SH-SY5Y (cell line): Measurements from ENCODE around the gene PTPRC.

Source experiments
- GATA2 ChIP-seq: IDR thresholded peaks from 2 replicates; pipeline ENCODE4 v1.6.1; 2011; ENCODE audit warnings: mild to moderate bottlenecking, low read depth, low read length
- GATA3 ChIP-seq: IDR thresholded peaks from 2 replicates; pipeline ENCODE4 v1.6.1; 2011; ENCODE audit warnings: low read depth, mild to moderate bottlenecking, low read length, moderate library complexity

The PTPRC gene

GRCh38 chr1:198643808-198644207, 5.0 kb downstream of the PTPRC start:
- TF ChIP-seq GATA2 = no peak
- no peak for TF ChIP-seq GATA3

DNA sequence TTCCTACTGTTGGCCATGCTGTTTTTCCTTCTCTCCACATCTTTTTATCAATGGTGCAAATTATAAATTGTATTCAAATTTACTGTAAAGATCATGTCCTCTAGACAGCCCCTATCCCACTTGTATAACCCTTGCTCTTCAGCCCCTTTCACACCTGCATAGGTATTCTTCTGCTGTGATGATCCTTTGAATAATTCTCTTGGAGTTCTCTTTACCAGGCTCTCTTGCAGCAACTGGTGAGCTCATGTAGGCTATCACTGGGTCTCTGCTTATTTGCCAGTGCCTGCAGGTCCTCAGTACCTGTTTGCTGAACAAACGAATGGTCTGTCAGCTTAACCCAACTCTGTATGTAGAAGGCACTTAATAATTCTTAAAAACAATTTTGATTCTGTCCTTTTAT, 8.2 kb downstream of the PTPRC start:
- TF ChIP-seq GATA2 = no peak
- TF ChIP-seq GATA3 = no peak

GRCh38 chr1:198648592-198648991, 9.8 kb downstream of the PTPRC start:
- TF ChIP-seq GATA2 (no peak), GATA3 (no peak)

DNA sequence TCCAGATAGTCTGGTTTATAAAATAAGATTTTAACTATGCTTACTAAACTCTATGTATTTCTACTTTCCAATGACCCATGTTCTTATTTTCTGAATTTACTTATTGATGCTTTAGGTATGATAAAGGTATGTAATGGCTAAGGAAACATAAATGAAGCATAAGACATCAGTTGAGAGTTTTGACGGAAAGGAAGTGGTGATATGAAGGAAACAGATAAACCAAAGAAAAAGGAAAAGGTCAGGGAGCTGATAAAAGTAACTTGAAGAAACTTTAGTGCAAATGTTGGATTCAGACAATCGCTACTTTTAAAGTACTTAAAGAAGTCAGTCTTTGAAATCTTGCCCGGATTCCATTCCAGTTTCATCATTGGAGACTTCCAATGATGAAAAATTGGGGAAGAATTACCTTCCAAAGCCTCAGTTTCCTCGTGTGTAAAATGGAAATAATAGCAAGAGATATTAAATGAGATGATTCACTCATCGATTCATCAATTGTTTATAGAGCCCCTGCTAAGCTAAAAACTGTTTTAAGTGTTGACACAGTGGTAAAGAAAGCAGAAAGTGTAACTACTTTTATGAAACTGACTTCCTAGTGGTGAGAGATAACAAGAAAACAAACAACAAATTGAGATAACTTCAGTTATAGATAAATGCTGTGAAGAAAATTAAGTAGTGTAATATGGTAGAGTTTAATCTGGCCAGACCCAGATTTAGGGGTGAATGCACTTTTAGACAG, 10.6 kb downstream of the PTPRC start:
- no peak for TF ChIP-seq GATA2
- TF ChIP-seq GATA3 = no peak

DNA sequence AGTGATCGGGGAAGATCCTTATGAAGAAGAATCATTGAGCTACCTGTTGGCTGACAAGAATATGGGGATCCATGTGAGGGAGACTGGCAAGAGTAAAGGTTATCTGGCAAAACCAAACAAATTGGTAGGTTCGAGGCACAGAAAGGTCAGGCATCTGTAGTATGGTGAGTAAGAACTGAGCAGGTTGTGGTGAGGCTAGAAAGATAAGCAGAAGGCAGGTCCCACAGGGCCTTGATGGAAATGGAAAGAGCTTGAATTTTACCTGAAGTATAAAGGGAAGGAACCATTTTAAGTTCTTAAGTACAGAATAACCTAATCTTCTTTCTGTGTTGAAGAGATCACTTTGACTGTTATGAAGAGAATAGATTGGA, 11.1 kb downstream of the PTPRC start:
- no peak for TF ChIP-seq GATA3
- TF ChIP-seq GATA2 = no peak

DNA sequence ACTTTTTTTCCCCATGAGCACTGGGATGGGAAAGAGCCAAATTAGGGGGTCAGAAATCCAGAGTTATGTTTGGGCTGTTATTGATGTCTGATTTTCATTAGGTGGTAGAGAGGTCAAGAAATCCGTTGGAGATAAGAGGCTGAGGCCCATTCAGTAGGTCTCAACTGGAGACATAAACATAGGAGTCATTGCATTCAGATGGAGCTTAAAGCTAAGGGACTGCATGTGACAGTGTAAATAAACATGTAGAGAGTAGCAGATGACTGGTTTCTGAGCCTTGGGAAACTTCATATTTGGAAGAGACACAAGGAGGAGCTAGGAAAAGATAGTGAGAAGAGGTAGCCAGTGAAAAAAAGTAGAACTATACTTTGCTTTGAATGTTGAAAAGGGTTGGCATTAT, 11.7 kb downstream of the PTPRC start:
- TF ChIP-seq GATA3 (no peak), GATA2 (no peak)

DNA sequence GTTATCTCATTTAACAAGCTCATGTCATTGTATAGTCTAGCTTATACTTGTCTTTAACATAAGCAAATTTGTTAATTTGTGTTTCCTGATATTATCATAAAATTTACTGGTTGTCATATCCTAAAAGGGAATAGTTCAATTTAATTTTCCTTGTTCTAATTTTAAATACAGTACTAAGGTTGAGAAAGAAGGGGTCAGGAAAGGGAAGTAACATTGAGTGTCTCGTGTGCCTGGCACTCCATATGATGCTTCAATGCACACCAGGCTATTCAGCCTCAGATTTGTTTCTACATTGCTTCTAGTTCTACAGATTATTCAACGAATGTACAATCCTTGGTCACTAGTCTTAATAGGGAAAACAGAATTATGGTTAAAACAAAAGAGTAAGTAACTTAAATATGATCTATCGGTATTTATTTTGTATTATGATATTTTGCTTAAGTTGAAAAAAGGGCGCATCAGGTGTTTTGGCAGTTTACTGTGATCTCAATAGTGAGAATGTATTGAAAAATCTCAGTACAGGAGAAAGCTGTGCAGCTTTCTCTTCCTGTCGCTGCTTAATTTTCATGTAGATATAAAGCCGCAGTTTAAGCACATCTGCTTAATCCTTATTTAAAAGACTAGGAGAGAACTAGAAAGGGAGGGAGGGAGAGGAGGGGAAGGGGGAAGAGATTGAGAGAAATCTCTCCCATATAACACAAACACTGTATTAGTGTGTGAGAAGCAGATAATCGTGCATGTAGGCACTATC, 13.0 kb downstream of the PTPRC start:
- TF ChIP-seq GATA2 = no peak
- TF ChIP-seq GATA3 = no peak

- TF ChIP-seq GATA3 = no peak
- TF ChIP-seq GATA2 = no peak
These were observed 15.1 kb downstream of the PTPRC start for GRCh38 chr1:198653808-198654413.

- TF ChIP-seq GATA3 = no peak
- TF ChIP-seq GATA2 = no peak
These were observed 16.8 kb downstream of the PTPRC start for GRCh38 chr1:198655459-198656121.

- TF ChIP-seq GATA3 (no peak), GATA2 (no peak)
These were observed 17.7 kb downstream of the PTPRC start for GRCh38 chr1:198656500-198656932.

- TF ChIP-seq GATA3 (no peak), GATA2 (no peak)
These were observed 18.8 kb downstream of the PTPRC start for GRCh38 chr1:198657550-198658064.

GRCh38 chr1:198660341-198661261, 21.8 kb downstream of the PTPRC start:
- TF ChIP-seq GATA3 = no peak

- TF ChIP-seq GATA2 = no peak
- no peak for TF ChIP-seq GATA3
These were observed 24.0 kb downstream of the PTPRC start for GRCh38 chr1:198662821-198663220.
